ENCODE measurements around the gene ENAM. TPM values are rescaled to one million over a fixed set of nuclear protein-coding genes. Genes with fewer than 3 reads are reported as not detected.

ENAM gene
- total and polyA plus RNA-seq, 9 of the 15 experiments (the other 6 are each of a cell fraction or from before 2014, with no cell fraction given) = 0.04 to 0.09 (median 0.04) TPM; not detected in 6

DNA sequence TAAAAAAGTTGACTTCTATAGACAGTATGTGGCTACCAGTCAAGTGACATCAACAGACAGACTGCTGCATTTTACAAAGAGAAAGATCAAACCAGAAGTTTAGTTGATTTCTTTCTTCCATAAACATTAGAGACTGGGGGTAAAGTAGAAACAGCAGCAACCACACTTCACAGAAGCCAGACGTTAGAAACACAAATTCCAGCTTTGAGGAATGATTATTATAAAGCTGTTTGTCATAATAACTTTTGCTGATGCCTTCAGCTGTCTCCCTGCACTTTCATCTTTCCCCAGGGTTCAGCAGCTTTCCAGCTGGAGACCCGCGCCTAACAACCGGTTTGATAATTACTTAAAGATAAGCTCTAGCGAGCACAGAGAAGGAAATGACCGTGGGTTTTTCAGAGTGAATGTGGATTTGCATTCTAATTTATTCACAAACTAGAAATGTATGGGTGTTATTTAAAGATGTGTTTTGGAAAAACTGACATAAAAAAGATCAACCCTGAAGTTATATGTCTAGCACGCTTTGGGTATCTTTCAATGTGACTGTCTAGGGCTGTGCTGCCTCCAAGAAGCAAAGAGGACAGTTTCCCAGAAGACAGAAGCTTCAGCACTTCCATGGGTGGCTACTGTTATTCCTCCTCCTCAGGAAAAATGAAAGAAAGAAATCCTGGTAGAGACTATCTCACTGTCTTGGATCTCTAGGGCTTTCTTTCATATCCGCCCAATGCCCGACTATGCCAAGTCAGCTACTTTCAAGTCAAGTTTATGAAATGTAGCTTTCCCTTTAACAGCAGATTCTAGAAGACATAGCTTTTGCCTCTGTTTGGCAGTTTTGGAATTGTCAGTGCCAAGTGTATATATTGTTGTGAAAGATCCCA, 15.0 kb upstream of the ENAM start:
- no peak for FAIRE-seq
- 0 out of 4 replicates have a peak overlapping the region, but pooled peaks of 1 of the 2 experiments have one; percentile 10 for H3K9ac ChIP-seq (ENCODE audit: insufficient read depth in 1 of 2, low read depth in 2 of 2, low read length in 2 of 2)
- CTCF ChIA-PET (ENCODE audit: low intra/inter-chr PET ratio) = no interaction called here
- no peaks in the 10 kb centered on the region for H3K36me3 ChIP-seq (ENCODE audit: control insufficient read depth, insufficient read depth, low read length)
- intact Hi-C loops (cut with micrococcal nuclease) (no loop called here), in situ Hi-C loops (cut with MboI) (loop anchor here (25.0 kb wide), 1 partner anchor 1099 kb away; no protein-coding TSS in a partner anchor)
- no peaks in the 10 kb centered on the region; a peak in 1 of 5 replicates for H3K27me3 ChIP-seq (ENCODE audit: control insufficient read depth in 2 of 2, insufficient read depth in 2 of 2, low read length in 2 of 2)
- peak in 1 of 4 experiments; percentile 30 for DNase-seq (ENCODE audit: extremely low read depth in 1 of 4, low spot score in 3 of 4)
- peak; percentile 61 for ATAC-seq
- no peaks in the 10 kb centered on the region for H3K9me3 ChIP-seq (replicated peaks; ENCODE audit: control insufficient read depth, insufficient read depth, low read depth, low read length)
- peak overlapping the region; percentile 72 for H2AFZ ChIP-seq (ENCODE audit: low read depth, low read length)
- H3K27ac ChIP-seq (ENCODE audit: extremely low read depth, low read depth, low read length) = no peak overlapping the region
- no peak for TF ChIP-seq GTF2E2 (tag; IDR thresholded peaks at IDR 0.05)
- TF ChIP-seq MAFF (IDR thresholded peaks at IDR 0.05; ENCODE audit: low read length) = peak; percentile 38; the same call in 1 of the 2 replicates
- peak; percentile 72 for TF ChIP-seq C11orf30 (IDR thresholded peaks at IDR 0.05; ENCODE audit: low read depth)
- TF ChIP-seq ZNF316 (IDR thresholded peaks at IDR 0.05) = peak; percentile 75
- peak; percentile 84 for TF ChIP-seq MAFG (tag; conservative IDR thresholded peaks at IDR 0.05)
- TF ChIP-seq PCBP2 (IDR thresholded peaks at IDR 0.05; ENCODE audit: low read depth, low read length, poor library complexity, severe bottlenecking) = no peak
- TF ChIP-seq, protein P1, sequence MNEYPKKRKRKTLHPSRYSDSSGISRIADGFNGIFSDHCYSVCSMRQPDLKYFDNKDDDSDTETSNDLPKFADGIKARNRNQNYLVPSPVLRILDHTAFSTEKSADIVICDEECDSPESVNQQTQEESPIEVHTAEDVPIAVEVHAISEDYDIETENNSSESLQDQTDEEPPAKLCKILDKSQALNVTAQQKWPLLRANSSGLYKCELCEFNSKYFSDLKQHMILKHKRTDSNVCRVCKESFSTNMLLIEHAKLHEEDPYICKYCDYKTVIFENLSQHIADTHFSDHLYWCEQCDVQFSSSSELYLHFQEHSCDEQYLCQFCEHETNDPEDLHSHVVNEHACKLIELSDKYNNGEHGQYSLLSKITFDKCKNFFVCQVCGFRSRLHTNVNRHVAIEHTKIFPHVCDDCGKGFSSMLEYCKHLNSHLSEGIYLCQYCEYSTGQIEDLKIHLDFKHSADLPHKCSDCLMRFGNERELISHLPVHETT (CRISPR knock-in tag; conservative IDR thresholded peaks at IDR 0.05 in 1 of 2, IDR thresholded peaks at IDR 0.05 in 1 of 2) = no peak
- 10% methylated on average over 9 of the region's 9 CpGs for WGBS (ENCODE audit: insufficient coverage, low coverage, missing lambda C conversion rate)
- H3K79me2 ChIP-seq (ENCODE audit: control insufficient read depth, insufficient read depth, low read length) = no peaks in the 10 kb centered on the region
- no peaks in the 10 kb centered on the region for H4K20me1 ChIP-seq (replicated peaks; ENCODE audit: control insufficient read depth, insufficient read depth, low read length)
- POLR2A ChIA-PET = interaction anchor here (1.2 kb wide), 1 partner anchor 21 kb away, joined by 4 read pairs; no protein-coding TSS in a partner anchor
- no peak overlapping the region for H3K4me3 ChIP-seq
- H3K9me1 ChIP-seq (ENCODE audit: control insufficient read depth, insufficient read depth, low read length) = no peaks in the 10 kb centered on the region
- no TSS peak for BruUV-seq (replicated peaks)
- H3K4me1 ChIP-seq (replicated peaks in 1 of 2; ENCODE audit: control insufficient read depth in 2 of 2, insufficient read depth in 2 of 2, low read length in 2 of 2) = peaks cover 0 to 6% of the 10 kb centered on the region in 2 experiments; a peak in 2 of 5 replicates
- peak overlapping the region; percentile 20; the same call in 1 of the 2 replicates for H3K4me2 ChIP-seq (ENCODE audit: insufficient read depth, low read length)

Data from K562 (cell line).